Measurements from ENCODE around the gene BCAT1. TPM values are rescaled to one million over a fixed set of nuclear protein-coding genes. Genes with fewer than 3 reads are reported as not detected.
"Not testable (repeated sequence)": the region's sequence is repeated elsewhere in the genome, so short reads cannot be mapped to it uniquely, and the experiment has no call there.

Gene BCAT1
- total RNA-seq, 2 donors from 2014 or later: 3.4 to 13.1 TPM

- no peak for TF ChIP-seq CTCF (IDR thresholded peaks at IDR 0.05)
- H3K4me1 ChIP-seq: no peaks in the 10 kb centered on the region
- H3K27ac ChIP-seq: no peak overlapping the region
- no peaks in the 10 kb centered on the region for H3K36me3 ChIP-seq
- H3K9me3 ChIP-seq: no peaks in the 10 kb centered on the region
- H3K27me3 ChIP-seq: no peaks in the 10 kb centered on the region
- DNase-seq (ENCODE audit: low spot score): no peak
- H3K4me3 ChIP-seq: no peak overlapping the region
Measured at GRCh38 chr12:24970177-24970576, 21.3 kb upstream of the BCAT1 start.

- DNase-seq (ENCODE audit: low spot score): no peak
- H3K4me1 ChIP-seq: no peaks in the 10 kb centered on the region
- H3K4me3 ChIP-seq: no peak overlapping the region
- no peaks in the 10 kb centered on the region for H3K36me3 ChIP-seq
- H3K9me3 ChIP-seq: peaks cover 0 to 15% of the 10 kb centered on the region in 2 donors
- no peak for TF ChIP-seq CTCF (IDR thresholded peaks at IDR 0.05)
- H3K27ac ChIP-seq: no peak overlapping the region
- no peaks in the 10 kb centered on the region for H3K27me3 ChIP-seq
Measured at GRCh38 chr12:24966951-24967564, 18.2 kb upstream of the BCAT1 start.

- no peak for DNase-seq (ENCODE audit: low spot score)
- TF ChIP-seq CTCF (IDR thresholded peaks at IDR 0.05): no peak
- H3K27me3 ChIP-seq: no peaks in the 10 kb centered on the region
- no peak overlapping the region for H3K4me3 ChIP-seq
- H3K9me3 ChIP-seq: peaks cover 0 to 15% of the 10 kb centered on the region in 2 donors
- H3K36me3 ChIP-seq: no peaks in the 10 kb centered on the region
- no peaks in the 10 kb centered on the region for H3K4me1 ChIP-seq
- no peak overlapping the region for H3K27ac ChIP-seq
Measured at GRCh38 chr12:24964342-24964741, 15.4 kb upstream of the BCAT1 start.

- Histone ChIP-seq H3K4me3 (no peak overlapping the region), H3K27me3 (no peaks in the 10 kb centered on the region), H3K9me3 (peaks cover 0 to 15% of the 10 kb centered on the region in 2 donors), H3K27ac (no peak overlapping the region), H3K36me3 (no peaks in the 10 kb centered on the region), H3K4me1 (no peaks in the 10 kb centered on the region)
- DNase-seq (ENCODE audit: low spot score): no peak
- peak in 1 of 2 donors; percentile 45 for TF ChIP-seq CTCF (IDR thresholded peaks at IDR 0.05)
Measured at GRCh38 chr12:24960222-24960855, 11.4 kb upstream of the BCAT1 start.

GRCh38 chr12:24956351-24956750 lies 7.5 kb upstream of the BCAT1 start:
- not testable (repeated sequence) for H3K36me3 ChIP-seq; H3K9me3 ChIP-seq; H3K27me3 ChIP-seq; H3K4me3 ChIP-seq; DNase-seq (ENCODE audit: low spot score); H3K4me1 ChIP-seq; H3K27ac ChIP-seq

GRCh38 chr12:24955853-24956252 lies 7.0 kb upstream of the BCAT1 start:
- no peaks in the 10 kb centered on the region for H3K36me3 ChIP-seq
- H3K27ac ChIP-seq: no peak overlapping the region
- no peak for DNase-seq (ENCODE audit: low spot score)
- no peaks in the 10 kb centered on the region for H3K27me3 ChIP-seq
- H3K4me3 ChIP-seq: no peak overlapping the region
- no peaks in the 10 kb centered on the region for H3K9me3 ChIP-seq
- no peaks in the 10 kb centered on the region for H3K4me1 ChIP-seq
- TF ChIP-seq CTCF (IDR thresholded peaks at IDR 0.05): no peak

All from right atrium auricular region (tissue), 2 donors.